Measurements from ENCODE around the gene MCC.

- no peak for TF ChIP-seq CTCF (IDR thresholded peaks at IDR 0.05)
- TF ChIP-seq POLR2A (IDR thresholded peaks at IDR 0.05): no peak
These were observed 235.2 kb downstream of the MCC start for GRCh38 chr5:113253037-113253436.

All from thyroid gland (tissue), 4 donors.